ENCODE measurements around the gene NCAPD3. TPM values are rescaled to one million over a fixed set of nuclear protein-coding genes. Genes with fewer than 3 reads are reported as not detected.

NCAPD3 gene
- total RNA-seq, 1 experiment from 2014 or later, result 78.2 TPM

DNA sequence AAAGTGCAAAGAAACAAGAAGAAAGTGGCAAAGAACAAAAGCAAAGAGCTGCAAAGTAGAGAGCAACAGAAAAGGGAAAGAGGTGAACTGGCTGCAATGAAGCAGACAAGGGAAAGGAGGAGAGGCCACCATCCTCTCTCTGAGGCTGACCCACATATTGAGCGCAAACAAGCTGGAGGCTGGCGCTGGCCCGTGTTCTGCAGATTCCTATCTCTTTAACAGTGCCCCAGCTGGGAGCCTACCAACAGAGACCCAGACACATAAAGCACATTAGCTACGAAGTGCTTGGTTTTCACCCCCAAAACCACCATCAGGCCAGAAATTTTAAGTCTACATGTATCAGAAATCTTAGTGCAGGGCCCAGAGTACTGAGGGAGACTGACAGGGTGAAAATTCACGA is 17.6 kb downstream of the NCAPD3 start:
- CTCF ChIA-PET, result no interaction called here
- no peaks in the 10 kb centered on the region for H3K9me3 Mint-ChIP-seq (ENCODE audit: low read depth, unreplicated experiment)
- no peak overlapping the region for H3K4me3 Mint-ChIP-seq (ENCODE audit: low read depth, unreplicated experiment)
- BruUV-seq (replicated peaks), result no TSS peak
- no peak overlapping the region for H3K27ac Mint-ChIP-seq (ENCODE audit: unreplicated experiment)
- H3K36me3 Mint-ChIP-seq (ENCODE audit: insufficient read depth, unreplicated experiment), result peaks cover 36% of the 10 kb centered on the region
- DNase-seq, result no peak
- no peaks in the 10 kb centered on the region for H3K27me3 Mint-ChIP-seq (ENCODE audit: unreplicated experiment)
- no peaks in the 10 kb centered on the region for H3K4me1 Mint-ChIP-seq (ENCODE audit: low read depth, unreplicated experiment)
- intact Hi-C loops (cut with micrococcal nuclease; ENCODE audit: unreplicated experiment), result no loop called here
- TF ChIP-seq, protein P1, sequence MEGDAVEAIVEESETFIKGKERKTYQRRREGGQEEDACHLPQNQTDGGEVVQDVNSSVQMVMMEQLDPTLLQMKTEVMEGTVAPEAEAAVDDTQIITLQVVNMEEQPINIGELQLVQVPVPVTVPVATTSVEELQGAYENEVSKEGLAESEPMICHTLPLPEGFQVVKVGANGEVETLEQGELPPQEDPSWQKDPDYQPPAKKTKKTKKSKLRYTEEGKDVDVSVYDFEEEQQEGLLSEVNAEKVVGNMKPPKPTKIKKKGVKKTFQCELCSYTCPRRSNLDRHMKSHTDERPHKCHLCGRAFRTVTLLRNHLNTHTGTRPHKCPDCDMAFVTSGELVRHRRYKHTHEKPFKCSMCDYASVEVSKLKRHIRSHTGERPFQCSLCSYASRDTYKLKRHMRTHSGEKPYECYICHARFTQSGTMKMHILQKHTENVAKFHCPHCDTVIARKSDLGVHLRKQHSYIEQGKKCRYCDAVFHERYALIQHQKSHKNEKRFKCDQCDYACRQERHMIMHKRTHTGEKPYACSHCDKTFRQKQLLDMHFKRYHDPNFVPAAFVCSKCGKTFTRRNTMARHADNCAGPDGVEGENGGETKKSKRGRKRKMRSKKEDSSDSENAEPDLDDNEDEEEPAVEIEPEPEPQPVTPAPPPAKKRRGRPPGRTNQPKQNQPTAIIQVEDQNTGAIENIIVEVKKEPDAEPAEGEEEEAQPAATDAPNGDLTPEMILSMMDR (IDR thresholded peaks at IDR 0.05; ENCODE audit: unreplicated experiment), result no peak

DNA sequence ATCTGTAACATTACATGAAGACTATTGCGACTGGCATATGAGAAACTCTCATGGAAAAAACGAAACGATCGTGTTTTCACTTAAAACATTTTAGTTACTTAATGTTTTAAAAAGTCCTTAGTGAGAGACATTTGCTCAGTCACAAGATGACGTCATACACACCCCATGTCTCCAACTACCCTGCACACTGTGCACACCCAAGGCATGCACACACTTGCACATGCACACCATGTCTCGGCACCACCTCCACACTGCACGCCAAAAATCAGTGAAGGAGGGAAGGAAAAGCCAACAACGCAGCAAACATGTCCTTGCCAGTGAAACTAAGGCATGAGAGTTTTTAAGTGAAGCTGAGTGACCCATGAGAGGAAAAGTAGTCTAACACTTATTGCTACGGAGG is 18.0 kb downstream of the NCAPD3 start:
- intact Hi-C loops (cut with micrococcal nuclease; ENCODE audit: unreplicated experiment), result no loop called here

DNA sequence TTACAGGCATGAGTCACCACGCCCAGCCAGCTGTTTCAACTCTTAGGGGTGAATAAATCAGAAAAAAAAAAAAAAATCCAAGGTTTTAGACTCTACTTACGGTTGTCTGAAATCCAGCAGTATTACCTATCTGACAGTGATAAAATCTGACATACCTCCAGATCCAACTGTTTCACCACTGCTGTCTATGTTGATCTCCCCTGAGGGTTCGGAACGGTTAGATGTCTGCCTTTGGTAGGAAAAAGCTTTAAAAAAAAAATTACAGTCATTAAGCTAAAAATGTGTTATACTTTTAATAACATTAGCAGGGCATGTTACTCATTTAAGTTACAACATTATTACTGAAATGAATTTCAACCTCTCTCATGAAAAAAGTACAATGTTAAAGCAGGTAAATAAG is 21.1 kb downstream of the NCAPD3 start:
- Mint-ChIP-seq H3K4me3 (ENCODE audit: low read depth, unreplicated experiment) (no peak overlapping the region), H3K27me3 (ENCODE audit: unreplicated experiment) (no peaks in the 10 kb centered on the region), H3K27ac (ENCODE audit: unreplicated experiment) (no peak overlapping the region), H3K4me1 (ENCODE audit: low read depth, unreplicated experiment) (no peaks in the 10 kb centered on the region), H3K9me3 (ENCODE audit: low read depth, unreplicated experiment) (no peaks in the 10 kb centered on the region), H3K36me3 (ENCODE audit: insufficient read depth, unreplicated experiment) (peaks cover 44% of the 10 kb centered on the region)
- TF ChIP-seq, protein P1 (IDR thresholded peaks at IDR 0.05; ENCODE audit: unreplicated experiment), result no peak
- no TSS peak for BruUV-seq (replicated peaks)
- CTCF ChIA-PET, result no interaction called here
- intact Hi-C loops (cut with micrococcal nuclease; ENCODE audit: unreplicated experiment), result no loop called here
- no peak for DNase-seq

More for the DNA sequence above, 18.0 kb downstream of the NCAPD3 start:
- BruUV-seq (replicated peaks), result no TSS peak
- Mint-ChIP-seq H3K27ac (ENCODE audit: unreplicated experiment) (no peak overlapping the region), H3K4me3 (ENCODE audit: low read depth, unreplicated experiment) (no peak overlapping the region), H3K9me3 (ENCODE audit: low read depth, unreplicated experiment) (no peaks in the 10 kb centered on the region), H3K36me3 (ENCODE audit: insufficient read depth, unreplicated experiment) (peaks cover 39% of the 10 kb centered on the region), H3K27me3 (ENCODE audit: unreplicated experiment) (no peaks in the 10 kb centered on the region), H3K4me1 (ENCODE audit: low read depth, unreplicated experiment) (no peaks in the 10 kb centered on the region)
- TF ChIP-seq, protein P1 (IDR thresholded peaks at IDR 0.05; ENCODE audit: unreplicated experiment), result no peak
- CTCF ChIA-PET, result interaction anchor here (0.6 kb wide), 1 partner anchor 375 kb away, joined by 3 read pairs; no protein-coding TSS in a partner anchor
- DNase-seq, result no peak

DNA sequence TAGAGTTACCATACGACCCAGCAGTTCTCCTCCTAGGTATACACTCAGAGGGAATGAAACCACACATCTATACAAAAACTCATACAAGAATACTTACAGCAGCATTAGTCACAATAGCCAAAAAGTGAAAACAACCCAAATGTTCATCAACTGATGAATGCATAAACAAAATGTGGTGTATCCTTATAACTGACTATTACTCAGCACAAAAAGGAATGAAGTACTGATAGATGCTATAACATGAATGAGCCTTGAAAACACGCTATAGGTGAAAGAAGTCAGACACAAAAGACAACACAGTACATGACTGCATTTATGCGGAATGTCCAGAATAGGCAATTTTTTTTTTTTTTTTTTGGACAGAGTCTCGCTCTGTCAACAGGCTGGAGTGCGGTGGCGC is 23.1 kb downstream of the NCAPD3 start:
- H3K9me3 Mint-ChIP-seq (ENCODE audit: low read depth, unreplicated experiment), result no peaks in the 10 kb centered on the region
- H3K36me3 Mint-ChIP-seq (ENCODE audit: insufficient read depth, unreplicated experiment), result peaks cover 50% of the 10 kb centered on the region
- no peak overlapping the region for H3K4me3 Mint-ChIP-seq (ENCODE audit: low read depth, unreplicated experiment)
- H3K27me3 Mint-ChIP-seq (ENCODE audit: unreplicated experiment), result no peaks in the 10 kb centered on the region
- H3K27ac Mint-ChIP-seq (ENCODE audit: unreplicated experiment), result no peak overlapping the region
- TF ChIP-seq, protein P1 (IDR thresholded peaks at IDR 0.05; ENCODE audit: unreplicated experiment), result no peak
- intact Hi-C loops (cut with micrococcal nuclease; ENCODE audit: unreplicated experiment), result no loop called here
- DNase-seq, result no peak
- H3K4me1 Mint-ChIP-seq (ENCODE audit: low read depth, unreplicated experiment), result no peaks in the 10 kb centered on the region
- CTCF ChIA-PET, result interaction anchor here (0.7 kb wide), 1 partner anchor 11 kb away, joined by 5 read pairs; no protein-coding TSS in a partner anchor
- BruUV-seq (replicated peaks), result no TSS peak

All from Calu3 (cell line).